HEK293 (cell line): Measurements from ENCODE around the gene KCNMA1.

ENCODE experiments used
- CTCF ChIA-PET: fragments of 350-600 bp; formaldehyde crosslinking; extraction: SDS; loops from one replicate; lab custom pipeline; 2021; ENCODE audit warnings: antibody characterized with exemption; lab: Yijun Ruan, JAX
- POLR2A ChIA-PET: fragments of 300-600 bp; formaldehyde crosslinking; extraction: SDS; loops from one replicate; lab custom pipeline; 2020; ENCODE audit warnings: antibody characterized with exemption, inconsistent platforms; lab: Yijun Ruan, JAX
- H3K27ac ChIP-seq: fragments of 200-500 bp; sonication (Bioruptor generic); 2 replicates; pipeline ENCODE4 v1.5.1; 2014; ENCODE audit warnings: low read depth, low read length, control low read depth, inconsistent platforms; ENCODE audit errors: extremely low read depth
- H3K36me3 ChIP-seq, 2 experiments: fragments of 200-500 bp in 1 of 2; sonication (Bioruptor generic) in 1 of 2; 1 replicate in 1 of 2; 2 replicates in 1 of 2; pipeline ENCODE4 v1.5.1; 2014 to 2017; ENCODE audit warnings: inconsistent platforms in 2 of 2, low read length in 2 of 2; ENCODE audit not compliant: control insufficient read depth in 2 of 2, insufficient read depth in 1 of 2
- H3K4me1 ChIP-seq: fragments of 200-500 bp; sonication (Bioruptor generic); 2 replicates; pipeline ENCODE4 v1.5.1; 2014; ENCODE audit warnings: mild to moderate bottlenecking, low read length, inconsistent platforms; ENCODE audit not compliant: control insufficient read depth, insufficient read depth
- H3K4me3 ChIP-seq: 2 replicates; pipeline ENCODE4 v1.5.1; 2011; ENCODE audit warnings: low read depth, mild to moderate bottlenecking, control low read depth, low read length, moderate library complexity
- H3K9me3 ChIP-seq: fragments of 200-500 bp; sonication (Bioruptor generic); 2 replicates; pipeline ENCODE4 v1.5.1; 2014; ENCODE audit warnings: low read depth, low read length, inconsistent platforms; ENCODE audit not compliant: control insufficient read depth, insufficient read depth
- GFI1B ChIP-seq: fragments of 450-650 bp; formaldehyde crosslinking; IDR thresholded peaks from 2 replicates; pipeline ENCODE4 v1.5.1; 2016; ENCODE audit warnings: missing biosample characterization, missing genetic modification characterization
- MEIS1 ChIP-seq: sonication (generic); formaldehyde crosslinking; IDR thresholded peaks from 2 replicates; pipeline ENCODE4 v1.8.1; 2022; ENCODE audit warnings: missing genetic modification reagents, mild to moderate bottlenecking, borderline replicate concordance
- SCRT1 ChIP-seq: fragments of 450-650 bp; formaldehyde crosslinking; IDR thresholded peaks from 2 replicates; pipeline ENCODE4 v1.5.1; 2016; ENCODE audit warnings: missing biosample characterization, missing genetic modification characterization, borderline replicate concordance
- SCRT2 ChIP-seq: fragments of 450-650 bp; formaldehyde crosslinking; IDR thresholded peaks from 2 replicates; pipeline ENCODE4 v1.5.1; 2016; ENCODE audit warnings: missing biosample characterization, missing genetic modification characterization
- ZBTB20 ChIP-seq: fragments of 450-650 bp; formaldehyde crosslinking; IDR thresholded peaks from 2 replicates; pipeline ENCODE4 v1.5.1; 2016; ENCODE audit warnings: missing biosample characterization, missing genetic modification characterization
- ZBTB8A ChIP-seq: fragments of 450-650 bp; formaldehyde crosslinking; IDR thresholded peaks from 2 replicates; pipeline ENCODE4 v1.5.1; 2016; ENCODE audit warnings: missing biosample characterization, missing genetic modification characterization
- ZNF10 ChIP-seq: fragments of 450-650 bp; formaldehyde crosslinking; IDR thresholded peaks from 2 replicates; pipeline ENCODE4 v1.5.1; 2017; ENCODE audit warnings: missing biosample characterization, missing genetic modification characterization
- ZNF202 ChIP-seq: fragments of 450-650 bp; formaldehyde crosslinking; IDR thresholded peaks from 2 replicates; pipeline ENCODE4 v1.5.1; 2016; ENCODE audit warnings: missing biosample characterization, missing genetic modification characterization, borderline replicate concordance
- ZNF335 ChIP-seq: fragments of 450-650 bp; formaldehyde crosslinking; conservative IDR thresholded peaks from 2 replicates; pipeline ENCODE4 v1.5.1; 2016; ENCODE audit warnings: missing biosample characterization, missing genetic modification characterization
- ZNF404 ChIP-seq: fragments of 450-650 bp; formaldehyde crosslinking; IDR thresholded peaks from 2 replicates; pipeline ENCODE4 v1.5.1; 2017; ENCODE audit warnings: missing biosample characterization, missing genetic modification characterization
- ZNF521 ChIP-seq: fragments of 450-650 bp; formaldehyde crosslinking; IDR thresholded peaks from 2 replicates; pipeline ENCODE4 v1.5.1; 2017; ENCODE audit warnings: missing biosample characterization, mild to moderate bottlenecking, missing genetic modification characterization
- ZNF530 ChIP-seq: fragments of 450-650 bp; formaldehyde crosslinking; IDR thresholded peaks from 2 replicates; pipeline ENCODE4 v1.5.1; 2016; ENCODE audit warnings: low read depth, missing biosample characterization, missing genetic modification characterization
- ZNF555 ChIP-seq: fragments of 450-650 bp; formaldehyde crosslinking; conservative IDR thresholded peaks from 2 replicates; pipeline ENCODE4 v1.5.1; 2017; ENCODE audit warnings: missing biosample characterization, mild to moderate bottlenecking, missing genetic modification characterization, inconsistent platforms
- ZNF600 ChIP-seq: fragments of 450-650 bp; formaldehyde crosslinking; IDR thresholded peaks from 2 replicates; pipeline ENCODE4 v1.5.1; 2016; ENCODE audit warnings: missing biosample characterization, missing genetic modification characterization
- ZNF610 ChIP-seq: fragments of 450-650 bp; formaldehyde crosslinking; IDR thresholded peaks from 2 replicates; pipeline ENCODE4 v1.5.1; 2016; ENCODE audit warnings: missing biosample characterization, missing genetic modification characterization, borderline replicate concordance
- ZNF664 ChIP-seq: fragments of 450-650 bp; formaldehyde crosslinking; IDR thresholded peaks from 2 replicates; pipeline ENCODE4 v1.5.1; 2016; ENCODE audit warnings: missing biosample characterization, missing genetic modification characterization
- ZNF692 ChIP-seq: fragments of 450-650 bp; formaldehyde crosslinking; IDR thresholded peaks from 2 replicates; pipeline ENCODE4 v1.5.1; 2016; ENCODE audit warnings: missing biosample characterization, missing genetic modification characterization
- ZNF747 ChIP-seq: fragments of 450-650 bp; formaldehyde crosslinking; IDR thresholded peaks from 2 replicates; pipeline ENCODE4 v1.5.1; 2016; ENCODE audit warnings: missing biosample characterization, missing genetic modification characterization

KCNMA1 gene

GRCh38 chr10:77304192-77304591 is 333.4 kb downstream of the KCNMA1 start:
- no peaks in the 10 kb centered on the region for H3K36me3 ChIP-seq
- CTCF ChIA-PET, result interaction anchor here (1.2 kb wide), 1 partner anchor 130 kb away, joined by 3 read pairs; no protein-coding TSS in a partner anchor
- POLR2A ChIA-PET, result no interaction called here
- TF ChIP-seq ZBTB20 (tag by site-specific recombination) (peak; percentile 64), ZNF610 (tag by site-specific recombination) (no peak)
- TF ChIP-seq, all 188 proteins: peak for 1
- no peaks in the 10 kb centered on the region for H3K9me3 ChIP-seq
- H3K27ac ChIP-seq, result no peak overlapping the region
- peaks cover 21% of the 10 kb centered on the region for H3K4me1 ChIP-seq
- no peak overlapping the region for H3K4me3 ChIP-seq

GRCh38 chr10:77301305-77301730 is 336.3 kb downstream of the KCNMA1 start:
- ChIA-PET POLR2A (no interaction called here), CTCF (interaction anchor here (0.5 to 1.3 kb wide), 2 partner anchors 334 to 340 kb away, joined by 3 to 4 read pairs; no protein-coding TSS in a partner anchor)
- no peak for TF ChIP-seq ZNF664 (tag by site-specific recombination)
- no peak for TF ChIP-seq ZNF747 (tag by site-specific recombination)
- TF ChIP-seq ZNF530 (tag by site-specific recombination), result no peak
- no peak for TF ChIP-seq ZNF202 (tag by site-specific recombination)
- TF ChIP-seq ZBTB8A, result no peak
- no peak for TF ChIP-seq ZNF10 (tag by site-specific recombination)
- no peak for TF ChIP-seq MEIS1
- peak; percentile 39; the same call in 1 of the 2 replicates for TF ChIP-seq ZNF692 (tag by site-specific recombination)
- Histone ChIP-seq H3K27ac (no peak overlapping the region), H3K36me3 (no peaks in the 10 kb centered on the region), H3K4me1 (peaks cover 25% of the 10 kb centered on the region), H3K4me3 (no peak overlapping the region), H3K9me3 (no peaks in the 10 kb centered on the region)

GRCh38 chr10:77300682-77301302 is 336.8 kb downstream of the KCNMA1 start:
- CTCF ChIA-PET, result interaction anchor here (0.5 to 1.3 kb wide), 3 partner anchors 43 to 341 kb away, joined by 3 to 4 read pairs (median 4); no protein-coding TSS in a partner anchor
- H3K9me3 ChIP-seq, result no peaks in the 10 kb centered on the region
- TF ChIP-seq ZNF404 (no peak), ZNF335 (tag by site-specific recombination) (no peak), ZNF521 (no peak), SCRT2 (tag by site-specific recombination) (peak; percentile 67; the same call in 1 of the 2 replicates), SCRT1 (peak; percentile 66; the same call in 1 of the 2 replicates), GFI1B (tag by site-specific recombination) (0 out of 2 replicates have a peak, but pooled peaks have one; percentile 31)
- TF ChIP-seq, all 188 proteins: peak for 3
- POLR2A ChIA-PET, result no interaction called here
- no peak overlapping the region for H3K27ac ChIP-seq
- no peaks in the 10 kb centered on the region for H3K36me3 ChIP-seq
- H3K4me1 ChIP-seq, result peaks cover 20% of the 10 kb centered on the region
- H3K4me3 ChIP-seq, result no peak overlapping the region

GRCh38 chr10:77299320-77299719 is 338.3 kb downstream of the KCNMA1 start:
- ChIA-PET CTCF (interaction anchor here (0.6 to 3.5 kb wide), 2 partner anchors 126 to 272 kb away, joined by 3 to 19 read pairs; no protein-coding TSS in a partner anchor), POLR2A (no interaction called here)
- Histone ChIP-seq H3K4me3 (no peak overlapping the region), H3K27ac (no peak overlapping the region), H3K36me3 (no peaks in the 10 kb centered on the region), H3K4me1 (peaks cover 11% of the 10 kb centered on the region), H3K9me3 (no peaks in the 10 kb centered on the region)
- no peak for TF ChIP-seq ZNF555 (tag by site-specific recombination)
- TF ChIP-seq ZNF600 (tag by site-specific recombination), result 0 out of 2 replicates have a peak, but pooled peaks have one; percentile 36
